Mucosa of stomach (tissue), 1 donor: ENCODE results near the gene SLC32A1.

Source experiments
- H3K27me3 ChIP-seq: one replicate; pipeline ENCODE4 v1.7.0; 2013; ENCODE audit warnings: mild to moderate bottlenecking, low read length; ENCODE audit not compliant: control insufficient read depth, insufficient read depth
- H3K36me3 ChIP-seq: one replicate; pipeline ENCODE4 v1.7.0; 2013; ENCODE audit warnings: low read length; ENCODE audit not compliant: control insufficient read depth, insufficient read depth
- H3K4me1 ChIP-seq: one replicate; pipeline ENCODE4 v1.7.0; 2013; ENCODE audit warnings: mild to moderate bottlenecking, low read length; ENCODE audit not compliant: control insufficient read depth, insufficient read depth
- H3K4me3 ChIP-seq: one replicate; pipeline ENCODE4 v1.7.0; 2013; ENCODE audit warnings: low read length
- H3K9ac ChIP-seq: one replicate; pipeline ENCODE4 v1.7.0; 2013; ENCODE audit warnings: mild to moderate bottlenecking, low read length, moderate library complexity
- H3K9me3 ChIP-seq: one replicate; pipeline ENCODE4 v1.7.0; 2013; ENCODE audit warnings: mild to moderate bottlenecking, low read length, moderate library complexity; ENCODE audit not compliant: control insufficient read depth
- donor health status: Pancreatic carcinoma.

Gene SLC32A1

GRCh38 chr20:38747495-38748096 is 23.3 kb downstream of the SLC32A1 start:
- H3K9ac ChIP-seq = peak overlapping the region; percentile 66

GRCh38 chr20:38748097-38748860 is 24.0 kb downstream of the SLC32A1 start, which contains the start of gene ACTR5:
TSS of gene ACTR5 (plus strand) at chr20:38748460. CDS start at chr20:38748479, 19 bp downstream.
- no peaks in the 10 kb centered on the region for H3K36me3 ChIP-seq
- H3K4me3 ChIP-seq = peak within 1 kb of the TSS; percentile 77
- H3K9ac ChIP-seq = peak within 1 kb of the TSS; percentile 66
- no peaks in the 10 kb centered on the region for H3K9me3 ChIP-seq
- no peaks in the 10 kb centered on the region for H3K27me3 ChIP-seq
- peaks cover 15% of the 10 kb centered on the region for H3K4me1 ChIP-seq

More at GRCh38 chr20:38747495-38748096, 23.3 kb downstream of the SLC32A1 start:
- Histone ChIP-seq H3K36me3 (no peaks in the 10 kb centered on the region), H3K4me3 (no peak overlapping the region), H3K27me3 (no peaks in the 10 kb centered on the region), H3K4me1 (peaks cover 15% of the 10 kb centered on the region), H3K9me3 (no peaks in the 10 kb centered on the region)

GRCh38 chr20:38748861-38749149 is 24.5 kb downstream of the SLC32A1 start:
- H3K36me3 ChIP-seq = no peaks in the 10 kb centered on the region
- peak overlapping the region; percentile 77 for H3K4me3 ChIP-seq
- H3K4me1 ChIP-seq = peaks cover 15% of the 10 kb centered on the region
- no peaks in the 10 kb centered on the region for H3K9me3 ChIP-seq
- peak overlapping the region; percentile 66 for H3K9ac ChIP-seq
- H3K27me3 ChIP-seq = no peaks in the 10 kb centered on the region

GRCh38 chr20:38751360-38751976 is 27.2 kb downstream of the SLC32A1 start:
- H3K9ac ChIP-seq = no peak overlapping the region
- peaks cover 7% of the 10 kb centered on the region for H3K36me3 ChIP-seq
- no peaks in the 10 kb centered on the region for H3K9me3 ChIP-seq
- H3K4me3 ChIP-seq = no peak overlapping the region
- no peaks in the 10 kb centered on the region for H3K27me3 ChIP-seq
- peaks cover 15% of the 10 kb centered on the region for H3K4me1 ChIP-seq

GRCh38 chr20:38752029-38752428 is 27.7 kb downstream of the SLC32A1 start:
- no peaks in the 10 kb centered on the region for H3K27me3 ChIP-seq
- H3K9ac ChIP-seq = no peak overlapping the region
- H3K4me1 ChIP-seq = peaks cover 15% of the 10 kb centered on the region
- no peak overlapping the region for H3K4me3 ChIP-seq
- H3K36me3 ChIP-seq = peaks cover 7% of the 10 kb centered on the region
- H3K9me3 ChIP-seq = no peaks in the 10 kb centered on the region

GRCh38 chr20:38754924-38755323 is 30.6 kb downstream of the SLC32A1 start:
- H3K4me1 ChIP-seq = no peaks in the 10 kb centered on the region
- peaks cover 10% of the 10 kb centered on the region for H3K36me3 ChIP-seq
- H3K27me3 ChIP-seq = no peaks in the 10 kb centered on the region

GRCh38 chr20:38755324-38755910 is 31.1 kb downstream of the SLC32A1 start:
- H3K9ac ChIP-seq = no peak overlapping the region
- H3K27me3 ChIP-seq = no peaks in the 10 kb centered on the region
- no peaks in the 10 kb centered on the region for H3K4me1 ChIP-seq
- H3K4me3 ChIP-seq = no peak overlapping the region
- peaks cover 10% of the 10 kb centered on the region for H3K36me3 ChIP-seq
- no peaks in the 10 kb centered on the region for H3K9me3 ChIP-seq

More at GRCh38 chr20:38754924-38755323, 30.6 kb downstream of the SLC32A1 start:
- Histone ChIP-seq H3K9ac (no peak overlapping the region), H3K9me3 (no peaks in the 10 kb centered on the region), H3K4me3 (no peak overlapping the region)

GRCh38 chr20:38757145-38757775 is 33.0 kb downstream of the SLC32A1 start:
- H3K4me1 ChIP-seq = no peaks in the 10 kb centered on the region
- no peaks in the 10 kb centered on the region for H3K9me3 ChIP-seq
- H3K4me3 ChIP-seq = no peak overlapping the region
- H3K9ac ChIP-seq = no peak overlapping the region
- H3K27me3 ChIP-seq = no peaks in the 10 kb centered on the region
- peaks cover 10% of the 10 kb centered on the region for H3K36me3 ChIP-seq

GRCh38 chr20:38759106-38759505 is 34.8 kb downstream of the SLC32A1 start:
- Histone ChIP-seq H3K36me3 (peaks cover 10% of the 10 kb centered on the region), H3K9me3 (no peaks in the 10 kb centered on the region), H3K4me1 (no peaks in the 10 kb centered on the region), H3K9ac (no peak overlapping the region), H3K4me3 (no peak overlapping the region), H3K27me3 (no peaks in the 10 kb centered on the region)

- Histone ChIP-seq H3K4me1 (peaks cover 6% of the 10 kb centered on the region), H3K9ac (no peak overlapping the region), H3K4me3 (no peak overlapping the region), H3K9me3 (no peaks in the 10 kb centered on the region), H3K36me3 (peaks cover 5% of the 10 kb centered on the region), H3K27me3 (no peaks in the 10 kb centered on the region)
Observed at GRCh38 chr20:38760978-38761377, 36.7 kb downstream of the SLC32A1 start.

GRCh38 chr20:38762174-38762573 is 37.9 kb downstream of the SLC32A1 start:
- Histone ChIP-seq H3K9me3 (no peaks in the 10 kb centered on the region), H3K4me1 (peaks cover 6% of the 10 kb centered on the region), H3K27me3 (no peaks in the 10 kb centered on the region), H3K36me3 (peaks cover under 1% of the 10 kb centered on the region), H3K4me3 (no peak overlapping the region), H3K9ac (no peak overlapping the region)
